Pancreas (tissue), 10 donors: ENCODE measurements around the gene ISOC2. TPM values are rescaled to one million over a fixed set of nuclear protein-coding genes. Genes with fewer than 3 reads are reported as not detected.

Experiments
- ATAC-seq, 4 donors: fragments of 200-7000 bp; cut with Tn5 transposase; one replicate each; pipeline versions ENCODE4 v1.8.0 to v1.9.1; 2020; ENCODE audit warnings: mild to moderate bottlenecking in 4 of 4, moderate library complexity in 4 of 4
- DNase-seq, 6 donors: peaks; one replicate each; pipeline ENCODE4 v3.0.0-alpha.2; 2020
- FAIRE-seq: peaks from 2 replicates; lab custom pipeline; 2012; peaks lifted over from hg19 to GRCh38; lab: Jason Lieb, UNC
- H3K27ac ChIP-seq, 4 donors: fragments of 200-600 bp; sonication (generic); 1 replicate in 3 of 4; 2 replicates in 1 of 4; pipeline versions ENCODE4 v1.5.0 to v1.8.0; 2020
- H3K27me3 ChIP-seq, 4 donors: fragments of 200-600 bp; one replicate each; pipeline ENCODE4 v1.8.0; 2021
- H3K36me3 ChIP-seq, 3 donors: fragments of 200-600 bp; sonication (generic) in 1 of 3; one replicate each; pipeline versions ENCODE4 v1.5.0 to v1.8.0; 2020 to 2021
- H3K4me1 ChIP-seq, 3 donors: fragments of 200-600 bp; one replicate each; pipeline ENCODE4 v1.8.0; 2021
- H3K4me3 ChIP-seq, 4 donors: fragments of 200-600 bp; sonication (generic) in 2 of 4; one replicate each; pipeline versions ENCODE4 v1.5.0 to v1.8.0; 2020 to 2021
- H3K9me3 ChIP-seq, 4 donors: fragments of 200-600 bp; one replicate each; pipeline ENCODE4 v1.8.0; 2021
- WGBS, 2 donors: extraction: QIAGEN DNeasy Blood & Tissue Kit; methylation state at CpG; one replicate each; pipeline ENCODE4 v1.1.7; 2013; 5-methylcytosine and 5-hydroxymethylcytosine counted together
- intact Hi-C, 3 donors: fragments of 100-400 bp; cut with DNase I; formaldehyde crosslinking; loops; one replicate each; pipeline versions ENCODE4 v1.11.1 to v1.14.2; 2022
- polyA plus RNA-seq, 2 donors: library from polyadenylated mRNA; stranded (reverse); fragments of 200-250 nt; gene quantifications; one replicate each; pipeline ENCODE4 v1.2.3, GENCODE V29; 2013
- total RNA-seq, 6 donors: library from RNA; stranded (reverse); fragmentation: NEBNext Ultra II Directional in 4 of 6; extraction: Animal tissue kit (Norgen Biotek cat#: 25700) in 4 of 6; gene quantifications; one replicate each; pipeline versions ENCODE4 v1.2.1 to v1.2.4, GENCODE V29; 2021 to 2023
- TF ChIP-seq, protein P1 (sequence below), 4 donors: fragments of 200-600 bp; sonication (generic) in 3 of 4; IDR thresholded peaks; one replicate each; pipeline versions ENCODE4 v1.5.0 to v1.8.0; 2021; ENCODE audit warnings: antibody characterized with exemption in 4 of 4
- donor health status: healthy with polysubstance abuse.
- donor health status: DM: no; HTN: no; CAD: no; lungs with moderate emphysema.
- donor health status: DM: no; HTN: no; CAD: no.
- donor health status: control.
- donor health status: control.
- donor health status: Bipolar disorder and iron deficiency.
- donor health status: DM: yes; HTN: yes; CAD: no.
- donor health status: DM: no; HTN: no; CAD: no.
- donor health status: DM: no; HTN: no; CAD: no.
- donor health status: DM: yes; HTN: yes; CAD: no.

Gene ISOC2
- total and polyA plus RNA-seq, 8 donors = 13.0 to 43.9 (median 21.8) TPM

DNA sequence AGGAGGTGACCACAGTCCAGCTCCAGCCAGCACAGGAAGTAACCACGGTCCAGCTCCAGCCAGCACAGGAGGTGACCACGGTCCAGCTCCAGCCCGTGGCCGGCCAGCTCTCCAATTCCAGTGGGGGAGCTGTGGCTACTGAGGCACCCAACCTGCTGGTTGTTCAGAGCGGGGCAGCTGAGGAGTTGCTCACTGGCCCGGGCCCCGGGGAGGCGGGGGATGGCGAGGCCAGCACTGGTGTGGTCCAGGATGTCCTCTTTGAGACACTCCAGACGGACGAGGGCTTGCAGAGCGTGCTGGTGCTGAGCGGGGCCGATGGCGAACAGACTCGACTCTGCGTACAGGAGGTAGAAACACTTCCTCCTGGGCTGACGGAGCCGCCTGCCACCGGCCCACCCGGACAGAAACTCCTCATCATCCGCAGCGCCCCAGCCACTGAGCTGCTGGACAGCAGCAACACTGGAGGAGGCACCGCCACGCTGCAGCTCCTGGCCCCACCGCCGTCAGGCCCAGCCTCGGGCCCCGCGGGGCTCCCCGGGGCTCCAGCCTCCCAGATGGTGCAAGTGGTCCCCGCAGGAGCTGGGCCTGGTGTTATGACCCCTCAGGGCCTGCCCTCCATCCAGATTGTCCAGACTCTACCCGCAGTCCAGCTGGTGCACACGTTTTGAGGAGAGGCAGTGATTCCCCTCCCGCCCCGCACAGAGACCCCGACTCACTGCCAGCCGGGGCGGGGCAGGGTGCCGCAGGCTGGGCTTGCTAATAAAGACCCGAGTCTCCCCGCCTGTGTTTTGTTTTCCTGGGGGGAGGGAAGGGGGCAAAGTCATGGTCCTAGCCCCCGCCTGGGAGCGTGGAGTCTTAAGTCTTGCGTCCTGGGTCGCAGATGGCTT is 22.5 kb upstream of the ISOC2 start:
- intact Hi-C loops = no loop called here
- Histone ChIP-seq H3K9me3 (no peaks in the 10 kb centered on the region), H3K4me1 (peaks cover 9 to 14% (median 11%) of the 10 kb centered on the region in 3 donors), H3K27me3 (no peaks in the 10 kb centered on the region), H3K36me3 (peaks cover 0 to 6% (median 0%) of the 10 kb centered on the region in 3 donors), H3K27ac (no peak overlapping the region), H3K4me3 (peak overlapping the region in 1 of 4 donors; percentile 66)
- WGBS, 2 donors = 79 to 81% methylated on average over 44 to 46 of the region's 46 CpGs
- FAIRE-seq = no peak
- ATAC-seq = no peak
- TF ChIP-seq, protein P1, sequence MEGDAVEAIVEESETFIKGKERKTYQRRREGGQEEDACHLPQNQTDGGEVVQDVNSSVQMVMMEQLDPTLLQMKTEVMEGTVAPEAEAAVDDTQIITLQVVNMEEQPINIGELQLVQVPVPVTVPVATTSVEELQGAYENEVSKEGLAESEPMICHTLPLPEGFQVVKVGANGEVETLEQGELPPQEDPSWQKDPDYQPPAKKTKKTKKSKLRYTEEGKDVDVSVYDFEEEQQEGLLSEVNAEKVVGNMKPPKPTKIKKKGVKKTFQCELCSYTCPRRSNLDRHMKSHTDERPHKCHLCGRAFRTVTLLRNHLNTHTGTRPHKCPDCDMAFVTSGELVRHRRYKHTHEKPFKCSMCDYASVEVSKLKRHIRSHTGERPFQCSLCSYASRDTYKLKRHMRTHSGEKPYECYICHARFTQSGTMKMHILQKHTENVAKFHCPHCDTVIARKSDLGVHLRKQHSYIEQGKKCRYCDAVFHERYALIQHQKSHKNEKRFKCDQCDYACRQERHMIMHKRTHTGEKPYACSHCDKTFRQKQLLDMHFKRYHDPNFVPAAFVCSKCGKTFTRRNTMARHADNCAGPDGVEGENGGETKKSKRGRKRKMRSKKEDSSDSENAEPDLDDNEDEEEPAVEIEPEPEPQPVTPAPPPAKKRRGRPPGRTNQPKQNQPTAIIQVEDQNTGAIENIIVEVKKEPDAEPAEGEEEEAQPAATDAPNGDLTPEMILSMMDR (IDR thresholded peaks at IDR 0.05) = no peak
- DNase-seq = peak in 3 of 6 donors; percentile 39 to 77 (median 58)

DNA sequence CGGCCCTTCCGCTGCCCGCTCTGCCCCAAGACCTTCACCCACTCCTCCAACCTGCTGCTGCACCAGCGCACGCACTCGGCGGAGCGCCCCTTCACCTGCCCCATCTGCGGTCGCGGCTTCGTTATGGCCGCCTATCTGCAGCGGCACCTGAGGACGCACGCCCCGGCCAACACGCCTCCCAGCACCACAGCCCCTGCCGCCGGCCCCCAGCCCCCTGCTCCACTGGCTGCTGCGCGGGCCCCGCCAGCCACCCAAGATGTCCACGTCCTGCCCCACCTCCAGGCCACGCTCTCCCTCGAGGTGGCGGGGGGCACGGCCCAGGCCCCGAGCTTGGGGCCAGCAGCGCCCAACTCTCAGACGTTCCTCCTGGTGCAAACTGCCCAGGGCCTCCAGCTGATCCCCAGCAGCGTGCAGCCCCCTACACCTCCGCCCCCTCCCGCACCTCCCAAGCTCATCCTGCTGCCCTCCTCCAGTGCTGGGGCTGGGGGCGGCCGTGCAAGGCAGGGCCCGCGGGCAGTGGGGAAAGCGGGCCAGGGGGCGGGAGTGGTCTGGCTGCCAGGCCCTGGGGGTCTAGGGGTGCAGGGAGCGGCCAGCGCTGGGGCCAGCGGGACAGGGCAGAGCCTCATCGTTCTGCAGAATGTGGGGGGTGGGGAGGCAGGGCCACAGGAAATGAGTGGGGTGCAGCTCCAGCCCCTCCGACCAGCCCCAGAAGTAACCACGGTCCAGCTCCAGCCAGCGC is 21.7 kb upstream of the ISOC2 start:
- DNase-seq = peak in 3 of 6 donors; percentile 44 to 78 (median 52)
- Histone ChIP-seq H3K4me3 (no peak overlapping the region), H3K27ac (no peak overlapping the region), H3K36me3 (peaks cover 0 to 6% (median 0%) of the 10 kb centered on the region in 3 donors), H3K27me3 (no peaks in the 10 kb centered on the region), H3K4me1 (peaks cover 13 to 19% (median 18%) of the 10 kb centered on the region in 3 donors), H3K9me3 (no peaks in the 10 kb centered on the region)
- TF ChIP-seq, protein P1 (IDR thresholded peaks at IDR 0.05) = no peak
- intact Hi-C loops = no loop called here
- no peak for ATAC-seq
- 91 to 93% methylated on average over 42 to 47 of the region's 47 CpGs for WGBS, 2 donors
- no peak for FAIRE-seq

DNA sequence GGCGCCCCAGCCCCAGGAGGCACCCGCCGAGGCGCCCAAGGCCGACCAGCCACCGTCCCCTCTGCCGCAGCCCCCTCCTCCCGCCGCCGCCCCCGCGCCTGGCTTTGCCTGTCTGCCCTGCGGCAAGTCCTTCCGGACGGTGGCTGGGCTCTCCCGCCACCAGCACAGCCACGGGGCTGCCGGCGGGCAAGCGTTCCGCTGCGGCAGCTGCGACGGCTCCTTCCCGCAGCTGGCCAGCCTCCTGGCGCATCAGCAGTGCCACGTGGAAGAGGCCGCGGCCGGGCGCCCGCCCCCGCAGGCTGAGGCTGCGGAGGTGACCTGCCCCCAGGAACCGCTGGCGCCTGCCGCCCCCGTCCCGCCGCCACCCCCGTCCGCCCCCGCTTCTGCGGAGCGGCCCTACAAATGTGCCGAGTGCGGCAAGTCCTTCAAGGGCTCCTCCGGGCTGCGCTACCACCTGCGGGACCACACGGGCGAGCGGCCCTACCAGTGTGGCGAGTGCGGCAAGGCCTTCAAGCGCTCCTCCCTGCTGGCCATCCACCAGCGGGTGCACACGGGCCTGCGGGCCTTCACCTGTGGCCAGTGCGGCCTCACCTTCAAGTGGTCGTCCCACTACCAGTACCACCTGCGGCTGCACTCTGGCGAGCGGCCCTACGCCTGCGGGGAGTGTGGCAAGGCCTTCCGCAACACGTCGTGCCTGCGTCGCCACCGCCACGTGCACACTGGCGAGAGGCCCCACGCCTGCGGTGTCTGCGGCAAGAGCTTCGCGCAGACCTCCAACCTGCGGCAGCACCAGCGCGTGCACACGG is 20.9 kb upstream of the ISOC2 start:
- H3K36me3 ChIP-seq = peaks cover 0 to 6% (median 0%) of the 10 kb centered on the region in 3 donors
- DNase-seq (peak in 3 of 6 donors; percentile 45 to 68 (median 55)), ATAC-seq (no peak), FAIRE-seq (no peak)
- intact Hi-C loops = no loop called here
- H3K9me3 ChIP-seq = no peaks in the 10 kb centered on the region
- TF ChIP-seq, protein P1 (IDR thresholded peaks at IDR 0.05) = no peak
- WGBS, 2 donors = 93% methylated on average over 70 to 83 of the region's 83 CpGs
- no peak overlapping the region for H3K27ac ChIP-seq
- H3K4me3 ChIP-seq = no peak overlapping the region
- no peaks in the 10 kb centered on the region for H3K27me3 ChIP-seq
- H3K4me1 ChIP-seq = peaks cover 18 to 26% (median 21%) of the 10 kb centered on the region in 3 donors

DNA sequence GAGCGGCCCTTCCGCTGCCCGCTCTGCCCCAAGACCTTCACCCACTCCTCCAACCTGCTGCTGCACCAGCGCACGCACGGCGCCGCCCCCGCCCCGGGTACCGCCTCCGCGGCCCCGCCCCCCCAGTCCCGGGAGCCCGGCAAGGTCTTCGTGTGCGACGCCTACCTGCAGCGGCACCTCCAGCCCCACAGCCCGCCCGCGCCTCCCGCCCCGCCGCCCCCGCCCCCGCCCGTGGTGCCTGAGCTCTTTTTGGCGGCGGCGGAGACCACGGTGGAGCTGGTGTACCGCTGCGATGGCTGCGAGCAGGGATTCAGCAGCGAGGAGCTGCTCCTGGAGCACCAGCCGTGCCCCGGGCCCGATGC is 20.3 kb upstream of the ISOC2 start:
- Histone ChIP-seq H3K4me1 (peaks cover 18 to 26% (median 23%) of the 10 kb centered on the region in 3 donors), H3K27ac (no peak overlapping the region), H3K27me3 (no peaks in the 10 kb centered on the region), H3K9me3 (no peaks in the 10 kb centered on the region), H3K36me3 (peaks cover 0 to 6% (median 0%) of the 10 kb centered on the region in 3 donors), H3K4me3 (no peak overlapping the region)
- intact Hi-C loops = no loop called here
- ATAC-seq (no peak), DNase-seq (peak in 1 of 6 donors; percentile 19), FAIRE-seq (no peak)
- 74 to 82% methylated on average over 31 to 40 of the region's 40 CpGs for WGBS, 2 donors
- TF ChIP-seq, protein P1 (IDR thresholded peaks at IDR 0.05) = no peak
